GM19452 (cell line): ENCODE data around the gene OR2D3.
"Not testable (repeated sequence)": the region's sequence is repeated elsewhere in the genome, so short reads cannot be mapped to it uniquely, and the experiment has no call there.

Experiments used
- ATAC-seq: cut with Tn5 transposase; IDR thresholded peaks from one replicate; pipeline ENCODE4 v1.9.1; 2021; ENCODE audit not compliant: unreplicated experiment

Gene OR2D3

GRCh38 chr11:6920702-6921101 is at the start of gene OR2D3:
TSS of gene OR2D3 (plus strand) at chr11:6921002. CDS start at chr11:6921002, 0 bp downstream.
- no peak for ATAC-seq

GRCh38 chr11:6871278-6871677 is 49.5 kb upstream of the OR2D3 start:
- ATAC-seq: no peak

GRCh38 chr11:6875761-6876160 is 45.0 kb upstream of the OR2D3 start:
- no peak for ATAC-seq

- ATAC-seq: no peak
Observed at GRCh38 chr11:6876325-6876724, 44.5 kb upstream of the OR2D3 start, which contains the start of gene OR10A4. TSS of gene OR10A4 (plus strand) at chr11:6876625. CDS start at chr11:6876648, 23 bp downstream.

GRCh38 chr11:6876914-6877313 is 43.9 kb upstream of the OR2D3 start:
- no peak for ATAC-seq

GRCh38 chr11:6882751-6883150 is 38.1 kb upstream of the OR2D3 start:
- ATAC-seq: no peak

- ATAC-seq: not testable (repeated sequence)
Observed at GRCh38 chr11:6887711-6888110, 33.1 kb upstream of the OR2D3 start.

DNA sequence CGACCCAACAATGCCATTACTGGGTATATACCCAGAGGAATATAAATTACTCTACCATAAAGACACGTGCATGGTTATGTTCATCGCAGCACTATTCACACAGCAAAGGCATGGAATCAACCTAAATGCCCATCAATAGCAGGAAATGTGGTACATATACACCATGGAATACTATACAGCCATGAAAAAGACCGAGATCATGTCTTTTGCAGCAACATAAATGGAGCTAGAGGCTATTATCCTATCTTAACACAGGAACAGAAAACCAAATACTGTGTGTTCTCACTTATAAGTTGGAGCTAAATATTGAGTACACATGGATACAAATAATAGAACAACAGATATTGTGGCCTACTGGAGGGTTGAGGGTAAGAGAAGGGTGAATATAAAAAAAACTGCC is 32.0 kb upstream of the OR2D3 start:
- ATAC-seq: no peak

GRCh38 chr11:6889835-6890234 is 31.0 kb upstream of the OR2D3 start:
- ATAC-seq: no peak

DNA sequence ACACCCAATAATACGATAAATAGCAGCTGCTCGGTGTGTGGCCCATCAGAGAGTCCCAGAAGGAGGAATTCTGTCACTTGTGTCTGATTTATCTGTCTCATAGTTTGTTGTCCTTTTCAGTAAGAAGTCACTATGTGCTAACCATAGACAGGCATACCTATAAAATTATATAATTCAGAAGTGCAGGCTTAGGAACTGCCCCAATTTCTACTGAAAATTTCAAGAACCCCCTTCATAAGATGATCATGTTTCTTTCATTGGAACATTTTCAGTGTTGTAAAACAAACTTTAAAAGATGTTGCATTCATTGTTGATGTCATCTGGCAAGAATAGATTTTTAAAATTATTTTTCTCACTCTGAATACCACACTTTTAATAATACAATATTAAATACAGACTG is 28.4 kb upstream of the OR2D3 start, which contains the start of gene OR2D2:
Gene OR2D2 (minus strand): TSS at position 101 of the 400 bp plus-strand sequence. CDS start 0 bp downstream, at position 101.
- no peak for ATAC-seq

GRCh38 chr11:6894097-6894496 is 26.7 kb upstream of the OR2D3 start:
- no peak for ATAC-seq

- ATAC-seq: peak; percentile 96
Observed at GRCh38 chr11:6895010-6895409, 25.8 kb upstream of the OR2D3 start.

GRCh38 chr11:6898911-6899310 is 21.9 kb upstream of the OR2D3 start:
- ATAC-seq: no peak

DNA sequence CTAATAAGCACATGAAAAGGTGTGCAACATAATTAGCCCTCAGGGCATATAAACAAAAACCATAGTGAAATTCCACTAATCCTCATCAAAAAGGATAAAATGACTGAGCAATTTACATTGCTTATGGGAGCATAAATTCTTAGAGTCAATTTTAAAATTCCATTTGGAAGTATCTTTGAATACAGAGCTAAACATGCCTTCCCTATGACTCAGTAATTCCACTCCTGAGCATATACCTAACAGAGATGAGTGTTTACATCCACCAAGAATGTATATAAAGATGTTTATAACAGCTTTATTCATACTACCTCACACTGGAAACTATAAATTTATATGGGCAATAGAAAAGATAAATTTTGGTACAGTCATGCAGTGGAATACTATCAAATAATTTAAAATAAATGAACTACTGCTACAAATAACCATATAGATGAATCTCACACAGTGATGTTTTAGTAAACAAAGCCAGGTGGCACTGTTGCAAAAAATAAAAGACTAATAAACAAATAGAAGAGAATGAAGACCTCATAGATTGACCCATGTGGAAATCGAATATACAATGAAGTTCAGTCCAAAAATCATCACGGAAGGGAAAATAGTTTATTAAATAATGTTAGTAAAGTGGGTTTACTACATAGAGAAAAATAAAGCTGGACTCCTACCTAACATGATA is 20.3 kb upstream of the OR2D3 start:
- ATAC-seq: no peak

GRCh38 chr11:6904804-6905203 is 16.0 kb upstream of the OR2D3 start:
- ATAC-seq: not testable (repeated sequence)

- ATAC-seq: no peak
Observed at GRCh38 chr11:6911378-6911777, 9.4 kb upstream of the OR2D3 start.

GRCh38 chr11:6911948-6912347 is 8.9 kb upstream of the OR2D3 start:
- no peak for ATAC-seq

DNA sequence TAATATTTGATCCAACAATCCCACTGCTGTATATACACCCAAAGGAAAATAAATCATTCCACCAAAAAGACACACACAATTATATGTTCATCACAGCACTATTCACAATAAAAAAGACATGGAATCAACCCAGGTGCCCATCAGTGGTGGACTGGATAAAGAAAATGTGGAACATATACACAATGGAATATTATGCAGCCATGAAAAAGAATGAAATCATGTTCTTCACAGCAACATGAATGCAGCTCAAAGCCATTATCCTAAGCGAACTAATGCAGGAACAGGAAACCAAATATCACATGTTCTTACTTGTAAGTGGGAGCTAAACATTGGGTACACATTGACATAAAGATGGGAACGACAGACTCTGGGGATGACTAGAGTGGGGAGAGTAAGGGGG is 1.1 kb upstream of the OR2D3 start:
- no peak for ATAC-seq

DNA sequence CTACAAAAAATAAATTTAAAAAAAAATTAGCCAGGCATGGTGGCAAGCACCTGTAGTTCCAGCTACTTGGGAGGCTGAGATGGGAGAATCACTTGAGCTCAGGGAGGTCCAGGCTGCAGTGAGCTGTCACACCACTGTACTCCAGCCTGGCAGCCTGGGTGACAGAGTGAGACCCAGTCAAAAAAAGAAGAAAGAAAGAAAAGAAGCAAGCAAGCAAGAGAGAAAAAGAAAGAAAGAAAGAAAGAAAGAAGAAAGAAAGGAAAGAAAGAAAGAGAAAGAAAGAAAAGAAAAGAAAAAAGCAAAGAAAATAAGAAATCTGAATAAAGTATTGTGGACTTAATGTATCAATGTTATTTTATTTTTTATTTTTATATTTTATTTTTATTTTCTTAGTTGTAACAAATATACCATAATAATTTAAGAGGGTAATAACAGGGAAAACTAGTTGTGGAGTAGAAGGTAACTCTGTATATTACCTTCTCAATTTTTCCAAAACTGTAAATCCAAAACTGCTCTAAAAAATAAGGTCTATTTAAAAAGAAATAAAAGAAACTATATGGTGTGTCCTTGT is 4.3 kb downstream of the OR2D3 start:
- no peak for ATAC-seq

- ATAC-seq: peak; percentile 3
Observed at GRCh38 chr11:6925636-6926207, 4.9 kb downstream of the OR2D3 start.

DNA sequence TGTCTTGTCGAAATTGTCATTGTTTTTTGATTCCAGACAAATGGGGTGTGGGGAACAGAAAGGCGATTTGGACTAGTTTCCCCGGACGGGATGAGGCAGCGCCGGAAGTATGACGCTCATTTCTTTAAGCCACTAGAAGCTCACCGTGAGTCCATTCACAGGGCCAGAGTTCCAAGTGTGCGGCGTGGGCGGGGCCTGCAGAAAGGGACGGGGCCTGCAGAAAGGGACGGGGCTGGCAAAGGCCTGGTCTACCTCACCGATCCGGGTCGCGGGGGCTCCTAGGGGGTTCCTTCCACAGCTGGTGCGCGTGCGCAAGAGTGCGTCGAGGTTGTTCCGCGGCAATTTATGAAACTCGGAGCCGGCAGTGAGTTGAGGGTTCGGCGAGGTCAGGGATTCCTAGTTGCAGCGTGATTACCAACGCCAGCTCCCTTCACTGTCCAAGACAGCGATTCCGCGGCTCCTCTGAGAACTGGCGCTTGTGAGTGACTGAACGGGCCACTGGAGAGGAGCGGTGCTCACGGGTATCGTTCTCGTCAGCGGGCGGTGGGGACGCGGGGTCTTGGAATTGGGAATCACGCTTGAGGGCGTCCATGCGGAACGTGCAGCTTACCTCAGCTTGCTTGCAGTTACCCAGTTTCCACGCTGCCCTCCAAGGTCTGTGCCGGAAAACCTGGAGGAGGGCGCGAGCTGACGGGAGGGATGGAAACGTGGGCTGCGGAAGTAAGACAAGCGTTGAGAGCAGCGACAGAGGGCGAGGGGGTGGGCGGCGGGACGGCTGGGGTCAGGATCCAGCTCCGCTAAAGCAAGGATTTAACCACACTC is 5.6 kb downstream of the OR2D3 start, which contains the start of gene ZNF215:
Gene ZNF215 (plus strand): TSS at position 219 of the 822 bp plus-strand sequence. CDS start 5,847 bp downstream, outside the sequence.
- ATAC-seq: peak; percentile 50
